Left lung (tissue), 10 donors: ENCODE measurements around the gene ALG5. TPM values are rescaled to one million over a fixed set of nuclear protein-coding genes. Genes with fewer than 3 reads are reported as not detected.

ENCODE experiments used
- ATAC-seq: fragments of 200-7000 bp; cut with Tn5 transposase; one replicate; pipeline ENCODE4 v1.9.1; 2020; ENCODE audit warnings: moderate library complexity
- DNase-seq, 4 donors: peaks; one replicate each; pipeline ENCODE4 v3.0.0-alpha.2; 2013 to 2020
- H3K27ac ChIP-seq, 2 donors: fragments of 200-600 bp; sonication (generic) in 1 of 2; one replicate each; pipeline versions ENCODE4 v1.5.0 to v1.8.0; 2020 to 2021
- H3K27me3 ChIP-seq, 2 donors: fragments of 200-600 bp; sonication (generic) in 1 of 2; one replicate each; pipeline versions ENCODE4 v1.5.0 to v1.8.0; 2020 to 2021
- H3K36me3 ChIP-seq, 2 donors: fragments of 200-600 bp; sonication (generic) in 1 of 2; one replicate each; pipeline versions ENCODE4 v1.5.0 to v1.8.0; 2020 to 2021
- H3K4me1 ChIP-seq, 2 donors: fragments of 200-600 bp; one replicate each; pipeline ENCODE4 v1.8.0; 2021
- H3K4me3 ChIP-seq, 2 donors: fragments of 200-600 bp; sonication (generic) in 1 of 2; one replicate each; pipeline versions ENCODE4 v1.5.0 to v1.8.0; 2020 to 2021; ENCODE audit warnings: mild to moderate bottlenecking in 1 of 2
- H3K9me3 ChIP-seq, 2 donors: fragments of 200-600 bp; sonication (generic) in 1 of 2; one replicate each; pipeline versions ENCODE4 v1.5.0 to v1.8.0; 2020 to 2021
- intact Hi-C, 2 donors: fragments of 100-400 bp; cut with DNase I; formaldehyde crosslinking; loops; one replicate each; pipeline versions ENCODE4 v1.11.2 to v1.14.2; 2022
- polyA plus RNA-seq, 6 donors: library from polyadenylated mRNA; unstranded; fragments of 120-200 nt; gene quantifications; one replicate each; pipeline ENCODE4 v1.2.1, GENCODE V29; 2013; ENCODE audit not compliant: insufficient read length in 6 of 6
- total RNA-seq, 2 donors: library from RNA; stranded (reverse); fragmentation: NEBNext Ultra II Directional; extraction: Animal tissue kit (Norgen Biotek cat#: 25700); gene quantifications; one replicate each; pipeline ENCODE4 v1.2.1, GENCODE V29; 2021
- TF ChIP-seq, protein P1 (sequence below), 2 donors: fragments of 200-600 bp; sonication (generic) in 1 of 2; IDR thresholded peaks; one replicate each; pipeline versions ENCODE4 v1.5.0 to v1.8.0; 2021; ENCODE audit warnings: antibody characterized with exemption in 2 of 2
- donor health status: DM: no; HTN: yes; CAD: no.
- donor health status: DM: no; HTN: no; CAD: no.

Gene ALG5
- total and polyA plus RNA-seq, 8 donors, result 36.2 to 45.4 (median 40.9) TPM

DNA sequence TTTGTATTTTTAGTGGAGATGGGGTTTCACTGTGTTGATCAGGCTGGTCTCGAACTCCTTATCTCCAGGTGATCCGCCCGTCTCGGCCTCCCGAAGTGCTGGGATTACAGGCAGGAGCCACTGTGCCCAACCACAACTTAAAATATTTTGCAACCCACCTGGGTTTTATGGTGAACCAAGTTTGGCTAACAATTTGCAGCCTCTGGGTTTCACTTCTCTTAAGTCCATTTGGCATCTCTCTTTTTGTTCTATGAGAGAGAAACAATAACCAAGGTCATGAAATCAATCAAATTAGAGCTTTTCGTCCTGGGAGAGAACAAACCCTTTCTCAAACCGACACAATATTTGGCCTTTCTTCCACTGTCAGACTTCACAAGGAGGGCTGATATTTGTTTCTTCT, 73.5 kb downstream of the ALG5 start:
- ATAC-seq, result no peak
- no peaks in the 10 kb centered on the region for H3K9me3 ChIP-seq
- no peaks in the 10 kb centered on the region for H3K4me1 ChIP-seq
- DNase-seq, result no peak
- no peak overlapping the region for H3K27ac ChIP-seq
- no peak overlapping the region for H3K4me3 ChIP-seq
- no peaks in the 10 kb centered on the region for H3K36me3 ChIP-seq
- TF ChIP-seq, protein P1, sequence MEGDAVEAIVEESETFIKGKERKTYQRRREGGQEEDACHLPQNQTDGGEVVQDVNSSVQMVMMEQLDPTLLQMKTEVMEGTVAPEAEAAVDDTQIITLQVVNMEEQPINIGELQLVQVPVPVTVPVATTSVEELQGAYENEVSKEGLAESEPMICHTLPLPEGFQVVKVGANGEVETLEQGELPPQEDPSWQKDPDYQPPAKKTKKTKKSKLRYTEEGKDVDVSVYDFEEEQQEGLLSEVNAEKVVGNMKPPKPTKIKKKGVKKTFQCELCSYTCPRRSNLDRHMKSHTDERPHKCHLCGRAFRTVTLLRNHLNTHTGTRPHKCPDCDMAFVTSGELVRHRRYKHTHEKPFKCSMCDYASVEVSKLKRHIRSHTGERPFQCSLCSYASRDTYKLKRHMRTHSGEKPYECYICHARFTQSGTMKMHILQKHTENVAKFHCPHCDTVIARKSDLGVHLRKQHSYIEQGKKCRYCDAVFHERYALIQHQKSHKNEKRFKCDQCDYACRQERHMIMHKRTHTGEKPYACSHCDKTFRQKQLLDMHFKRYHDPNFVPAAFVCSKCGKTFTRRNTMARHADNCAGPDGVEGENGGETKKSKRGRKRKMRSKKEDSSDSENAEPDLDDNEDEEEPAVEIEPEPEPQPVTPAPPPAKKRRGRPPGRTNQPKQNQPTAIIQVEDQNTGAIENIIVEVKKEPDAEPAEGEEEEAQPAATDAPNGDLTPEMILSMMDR (IDR thresholded peaks at IDR 0.05), result no peak
- intact Hi-C loops, result no loop called here
- peaks cover 0 to 8% of the 10 kb centered on the region in 2 donors for H3K27me3 ChIP-seq

DNA sequence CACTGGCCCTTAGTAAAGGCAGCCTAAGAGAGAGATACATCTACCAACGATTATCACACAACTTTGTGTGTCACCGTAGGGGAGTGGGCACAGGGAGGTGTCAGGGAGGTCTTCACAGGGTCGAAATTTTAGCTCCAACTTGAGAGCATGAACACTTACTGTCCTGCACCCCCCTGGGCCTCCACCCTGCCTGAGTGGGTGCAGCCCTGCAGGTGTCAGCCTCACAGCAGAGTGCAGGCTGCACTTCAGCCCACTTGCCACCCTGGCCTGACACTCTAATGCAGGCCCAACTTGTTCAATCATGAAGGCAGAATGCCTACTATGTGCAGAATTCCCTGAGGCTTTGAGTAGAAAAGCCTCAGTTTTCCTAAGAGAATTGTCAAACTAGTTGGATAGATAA, 75.1 kb downstream of the ALG5 start:
- no peaks in the 10 kb centered on the region for H3K9me3 ChIP-seq
- DNase-seq (no peak), ATAC-seq (no peak)
- peaks cover 0 to 22% of the 10 kb centered on the region in 2 donors for H3K27me3 ChIP-seq
- H3K4me3 ChIP-seq, result no peak overlapping the region
- H3K27ac ChIP-seq, result no peak overlapping the region
- no peaks in the 10 kb centered on the region for H3K36me3 ChIP-seq
- no peaks in the 10 kb centered on the region for H3K4me1 ChIP-seq
- TF ChIP-seq, protein P1 (IDR thresholded peaks at IDR 0.05), result no peak
- intact Hi-C loops, result no loop called here

DNA sequence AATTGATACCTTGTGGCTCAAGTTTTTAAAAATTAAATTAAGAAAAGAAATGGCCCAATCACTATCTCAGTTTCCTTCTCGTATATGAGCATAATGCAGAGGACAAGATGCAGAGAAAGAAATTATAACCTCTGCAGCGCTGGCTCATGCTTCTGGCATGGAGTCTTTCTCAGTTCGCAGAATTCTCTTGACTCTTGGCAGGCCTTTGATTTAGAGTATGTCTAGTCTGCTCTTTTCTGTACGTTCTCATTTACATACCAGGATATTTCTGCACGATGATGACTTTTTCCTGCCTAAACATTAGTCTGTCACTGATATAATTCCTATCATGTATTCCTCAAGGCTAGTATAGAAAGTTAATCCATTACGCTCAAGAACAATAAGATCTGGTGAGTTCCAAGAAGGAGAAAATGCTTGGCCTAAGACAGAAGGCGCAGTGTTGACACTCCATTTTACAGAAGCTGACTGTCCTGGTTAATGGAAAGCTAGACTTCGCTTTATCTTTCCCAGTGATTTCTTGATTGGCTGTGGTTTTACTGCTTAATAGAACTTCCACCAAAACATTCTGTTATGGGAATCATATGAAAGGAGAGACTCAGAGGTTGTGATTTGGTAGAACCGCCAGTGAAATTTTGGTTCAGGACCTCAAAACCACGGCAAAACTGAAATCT, 77.4 kb downstream of the ALG5 start:
- no peaks in the 10 kb centered on the region for H3K36me3 ChIP-seq
- peaks cover 0 to 45% of the 10 kb centered on the region in 2 donors for H3K27me3 ChIP-seq
- DNase-seq (no peak), ATAC-seq (no peak)
- H3K4me1 ChIP-seq, result peaks cover 0 to 4% of the 10 kb centered on the region in 2 donors
- no peaks in the 10 kb centered on the region for H3K9me3 ChIP-seq
- TF ChIP-seq, protein P1 (IDR thresholded peaks at IDR 0.05), result no peak
- no peak overlapping the region for H3K4me3 ChIP-seq
- H3K27ac ChIP-seq, result no peak overlapping the region
- intact Hi-C loops, result no loop called here

DNA sequence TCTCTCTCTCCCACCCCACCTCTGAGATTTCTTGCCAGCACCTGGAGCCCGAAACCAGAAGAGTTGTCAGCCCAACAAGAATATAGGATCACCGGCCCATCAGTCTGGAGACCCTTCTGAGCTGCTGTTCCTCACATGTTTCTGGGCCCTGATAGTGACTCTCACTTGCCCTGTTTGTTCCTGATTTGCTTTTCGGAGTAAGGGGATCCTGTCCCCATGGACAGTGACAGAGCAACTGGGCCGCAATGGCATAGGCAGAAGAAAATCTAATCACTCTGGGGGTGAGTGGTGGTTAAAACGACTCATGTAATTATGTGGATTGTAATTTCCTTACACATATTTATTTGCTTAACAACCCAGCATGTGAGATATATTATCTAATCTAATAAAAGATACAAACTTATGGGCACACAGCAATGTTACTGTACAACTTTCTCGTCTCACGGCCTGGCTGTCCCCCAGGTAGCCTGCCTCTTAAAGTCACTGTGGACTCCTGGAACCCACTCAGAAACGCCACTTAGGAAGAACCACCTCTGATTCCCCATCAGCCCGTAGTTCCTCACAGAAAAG, 78.4 kb downstream of the ALG5 start:
- TF ChIP-seq, protein P1 (IDR thresholded peaks at IDR 0.05), result no peak
- DNase-seq (no peak), ATAC-seq (no peak)
- no peaks in the 10 kb centered on the region for H3K36me3 ChIP-seq
- H3K27ac ChIP-seq, result no peak overlapping the region
- H3K9me3 ChIP-seq, result no peaks in the 10 kb centered on the region
- peaks cover 0 to 4% of the 10 kb centered on the region in 2 donors for H3K4me1 ChIP-seq
- intact Hi-C loops, result no loop called here
- H3K4me3 ChIP-seq, result peak overlapping the region; percentile 27 to 30
- H3K27me3 ChIP-seq, result peaks cover 0 to 52% of the 10 kb centered on the region in 2 donors

DNA sequence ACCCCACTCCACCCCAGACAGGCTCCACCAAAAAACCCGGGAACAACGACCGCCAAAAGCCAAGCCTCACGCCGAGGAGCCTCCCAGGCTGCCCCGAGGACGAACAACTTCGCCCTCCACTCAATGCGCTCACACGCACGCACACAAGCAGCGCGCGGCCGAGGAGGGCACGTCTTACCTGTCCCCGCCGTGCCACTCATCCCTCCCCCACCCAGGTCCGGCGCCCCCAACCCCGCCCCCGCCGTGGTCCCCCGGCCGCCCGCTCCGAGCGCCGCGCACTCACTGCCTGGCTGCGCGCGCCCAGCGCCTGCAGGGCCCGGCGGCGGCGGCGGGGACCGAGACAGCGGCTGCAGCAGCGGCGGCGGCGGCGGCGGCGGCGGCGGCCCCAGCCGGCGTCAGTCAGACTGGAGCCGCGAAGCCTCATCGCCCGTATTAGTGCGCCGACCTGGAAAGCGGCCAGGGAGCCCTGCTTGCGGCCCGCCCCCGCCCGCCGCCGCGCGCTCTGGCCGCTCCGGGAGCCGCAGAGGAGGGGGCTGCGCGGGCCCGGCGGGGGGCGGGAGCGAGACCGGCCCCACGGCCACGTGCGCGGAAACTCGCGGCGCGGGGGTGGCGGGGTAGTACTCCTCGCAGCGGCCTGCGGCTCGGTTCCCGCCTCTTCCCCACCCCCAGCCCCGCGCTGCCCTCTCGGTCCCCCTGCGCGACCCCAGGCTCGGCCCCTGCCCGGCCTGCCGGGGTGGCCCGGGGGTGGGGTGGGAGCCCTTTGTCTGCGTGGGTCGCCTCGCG, 79.1 kb downstream of the ALG5 start, which contains the start of gene SMAD9:
TSS of gene SMAD9 (minus strand) at position 406 of the 783 bp plus-strand sequence. CDS start 40,549 bp downstream, outside the sequence.
- intact Hi-C loops, result no loop called here
- Histone ChIP-seq H3K4me1 (peaks cover 0 to 4% of the 10 kb centered on the region in 2 donors), H3K27ac (peak within 1 kb of the TSS; percentile 58 to 61), H3K9me3 (no peaks in the 10 kb centered on the region), H3K36me3 (no peaks in the 10 kb centered on the region), H3K27me3 (peaks cover 0 to 52% of the 10 kb centered on the region in 2 donors), H3K4me3 (peak within 1 kb of the TSS; percentile 44 to 49)
- peak; percentile 64 to 85 (median 76) for DNase-seq
- peak; percentile 74 for ATAC-seq
- TF ChIP-seq, protein P1 (IDR thresholded peaks at IDR 0.05), result no peak
